GM23338 (cell line): ENCODE results near the gene B3GALT5. TPM values are rescaled to one million over a fixed set of nuclear protein-coding genes. Genes with fewer than 3 reads are reported as not detected.

Experiments used
- ATAC-seq: fragments of 200-7000 bp; cut with Tn5 transposase; 3 replicates; pipeline ENCODE4 v1.9.1; 2020
- DNase-seq: peaks from one replicate; pipeline ENCODE4 v3.0.0-alpha.2; 2015; ENCODE audit warnings: low spot score
- H2AFZ ChIP-seq: fragments of 200-600 bp; sonication (generic); 2 replicates; pipeline ENCODE4 v1.8.0; 2016; ENCODE audit warnings: antibody characterized with exemption, mild to moderate bottlenecking, moderate library complexity
- H3F3A ChIP-seq: fragments of 200-600 bp; sonication (generic); replicated peaks from 2 replicates; pipeline ENCODE4 v1.8.0; 2017; ENCODE audit warnings: antibody characterized with exemption, mixed run types, low read depth
- H3K27ac ChIP-seq: fragments of 200-600 bp; sonication (generic); 2 replicates; pipeline ENCODE4 v1.6.1; 2016; ENCODE audit warnings: low read depth
- H3K27me3 ChIP-seq: fragments of 200-600 bp; sonication (generic); 2 replicates; pipeline ENCODE4 v1.8.0; 2016; ENCODE audit warnings: mild to moderate bottlenecking, mixed run types, moderate library complexity; ENCODE audit not compliant: insufficient read depth
- H3K36me3 ChIP-seq: fragments of 200-600 bp; sonication (generic); 2 replicates; pipeline ENCODE4 v1.8.0; 2016; ENCODE audit warnings: mild to moderate bottlenecking; ENCODE audit not compliant: insufficient read depth
- H3K4me1 ChIP-seq: fragments of 200-600 bp; sonication (generic); 2 replicates; pipeline ENCODE4 v1.8.0; 2016; ENCODE audit warnings: mild to moderate bottlenecking, moderate library complexity; ENCODE audit not compliant: insufficient read depth
- H3K4me2 ChIP-seq: fragments of 200-600 bp; sonication (generic); 2 replicates; pipeline ENCODE4 v1.7.1; 2017; ENCODE audit warnings: mixed run types
- H3K4me3 ChIP-seq: fragments of 200-600 bp; sonication (generic); 2 replicates; pipeline ENCODE4 v1.6.1; 2016; ENCODE audit warnings: mixed run types
- H3K79me2 ChIP-seq: fragments of 200-600 bp; sonication (generic); replicated peaks from 2 replicates; pipeline ENCODE4 v1.8.0; 2017; ENCODE audit warnings: mild to moderate bottlenecking; ENCODE audit not compliant: insufficient read depth
- H3K9me2 ChIP-seq: fragments of 200-600 bp; sonication (generic); 2 replicates; pipeline ENCODE4 v1.8.0; 2017; ENCODE audit not compliant: insufficient read depth
- H4K20me1 ChIP-seq: fragments of 200-600 bp; sonication (generic); replicated peaks from 2 replicates; pipeline ENCODE4 v1.8.0; 2017; ENCODE audit warnings: mild to moderate bottlenecking; ENCODE audit not compliant: insufficient read depth
- H3K27ac Mint-ChIP-seq: 2 replicates; pipeline ENCODE4 v1.8.0; 2020; ENCODE audit warnings: inconsistent platforms, mild to moderate bottlenecking, moderate library complexity, mixed read lengths
- H3K27me3 Mint-ChIP-seq: 3 replicates; pipeline ENCODE4 v1.8.0; 2022; ENCODE audit warnings: low read depth, mild to moderate bottlenecking, moderate library complexity, mixed read lengths, inconsistent platforms; ENCODE audit not compliant: insufficient read depth, poor library complexity
- H3K36me3 Mint-ChIP-seq: 3 replicates; pipeline ENCODE4 v1.8.0; 2021; ENCODE audit warnings: low read depth, mild to moderate bottlenecking, inconsistent platforms, moderate library complexity, mixed read lengths
- H3K4me1 Mint-ChIP-seq: 3 replicates; pipeline ENCODE4 v1.8.0; 2020; ENCODE audit warnings: mild to moderate bottlenecking, inconsistent platforms, mixed read lengths
- H3K4me3 Mint-ChIP-seq: 3 replicates; pipeline ENCODE4 v1.8.0; 2021; ENCODE audit warnings: moderate library complexity, mild to moderate bottlenecking, inconsistent platforms, mixed read lengths
- H3K9me3 Mint-ChIP-seq: 3 replicates; pipeline ENCODE4 v1.8.0; 2020; ENCODE audit warnings: moderate library complexity, mild to moderate bottlenecking, inconsistent platforms, mixed read lengths
- CREB1 ChIP-seq: fragments of 250-450 bp; sonication (Bioruptor Pico); IDR thresholded peaks from 2 replicates; pipeline ENCODE4 v1.5.0; 2020; ENCODE audit warnings: low read depth, mild to moderate bottlenecking, moderate library complexity
- CTCF ChIP-seq, 2 experiments: fragments of 200-600 bp in 1 of 2; sonication (generic) in 1 of 2; conservative IDR thresholded peaks; 2 replicates each; pipeline versions ENCODE4 v1.5.1 to v1.6.1; 2016 to 2017; ENCODE audit warnings: antibody characterized with exemption in 2 of 2, low read depth in 2 of 2, mild to moderate bottlenecking in 2 of 2, moderate library complexity in 1 of 2
- ETS1 ChIP-seq: IDR thresholded peaks from 2 replicates; pipeline ENCODE4 v1.6.1; 2016; ENCODE audit warnings: antibody characterized with exemption
- EZH2 ChIP-seq: fragments of 200-600 bp; sonication (generic); IDR thresholded peaks from one replicate; pipeline ENCODE4 v1.8.0; 2017; ENCODE audit warnings: antibody characterized with exemption, mild to moderate bottlenecking, low read depth; ENCODE audit not compliant: unreplicated experiment
- EZH2phosphoT487 ChIP-seq: fragments of 200-600 bp; sonication (generic); IDR thresholded peaks from one replicate; pipeline ENCODE4 v1.8.1; 2018; ENCODE audit warnings: antibody characterized with exemption; ENCODE audit not compliant: unreplicated experiment
- NANOG ChIP-seq: IDR thresholded peaks from 2 replicates; pipeline ENCODE4 v1.6.1; 2016; ENCODE audit warnings: antibody characterized with exemption, borderline replicate concordance
- POLR2AphosphoS5 ChIP-seq: IDR thresholded peaks from 2 replicates; pipeline ENCODE4 v1.6.1; 2016; ENCODE audit warnings: antibody characterized with exemption, low read depth
- STAT1 ChIP-seq: IDR thresholded peaks from one replicate; pipeline ENCODE4 v1.6.1; 2016; ENCODE audit warnings: antibody characterized with exemption; ENCODE audit not compliant: unreplicated experiment
- ZNF114 ChIP-seq: fragments of 250-450 bp; sonication (Bioruptor Pico); IDR thresholded peaks from 2 replicates; pipeline ENCODE4 v1.5.0; 2020; ENCODE audit warnings: mild to moderate bottlenecking, moderate library complexity
- ZNF331 ChIP-seq: fragments of 250-450 bp; sonication (Bioruptor Pico); IDR thresholded peaks from 2 replicates; pipeline ENCODE4 v1.5.0; 2020; ENCODE audit warnings: low read depth, mild to moderate bottlenecking, moderate library complexity
- ZNF462 ChIP-seq: fragments of 250-450 bp; sonication (Bioruptor Pico); IDR thresholded peaks from 2 replicates; pipeline ENCODE4 v1.5.0; 2020; ENCODE audit warnings: mild to moderate bottlenecking, moderate library complexity
- polyA plus RNA-seq: library from polyadenylated mRNA; unstranded; fragments of >200 nt; fragmentation: Nextera tagmentation; extraction: Ambion mirVana; gene quantifications from 2 replicates; pipeline ENCODE4 v1.2.1, GENCODE V29; 2016
- total RNA-seq: library from RNA; depleted of rRNA; stranded (reverse); fragments of >200 nt; shearing (Covaris generic); gene quantifications from 2 replicates; pipeline ENCODE4 v1.2.3, GENCODE V29; 2014

Gene B3GALT5
- total and polyA plus RNA-seq, 2 experiments from 2014 or later = 6.2 to 37.5 TPM

GRCh38 chr21:39659070-39659815 is 46.5 kb downstream of the B3GALT5 start (continued):
- TF ChIP-seq CTCF (conservative IDR thresholded peaks at IDR 0.05; ENCODE audit: low read depth in 2 of 2) (no peak), POLR2AphosphoS5 (no peak), EZH2 (no peak), STAT1 (no peak), EZH2phosphoT487 (no peak)

- no peak overlapping the region for H3K4me3 Mint-ChIP-seq
- DNase-seq (no peak), ATAC-seq (no peak)
- H4K20me1 ChIP-seq = peaks cover 6% of the 10 kb centered on the region
- H3K9me3 Mint-ChIP-seq = no peaks in the 10 kb centered on the region; the same call in 2 of the 3 replicates
- no peak overlapping the region for H2AFZ ChIP-seq
- peaks cover 7% of the 10 kb centered on the region for H3K27me3 Mint-ChIP-seq
- H3K4me2 ChIP-seq = no peak overlapping the region
- H3K9me2 ChIP-seq = no peaks in the 10 kb centered on the region
- H3K36me3 Mint-ChIP-seq = peaks cover 79% of the 10 kb centered on the region
- peaks cover 13% of the 10 kb centered on the region; the same call in 1 of the 2 replicates for H3K36me3 ChIP-seq
- no peaks in the 10 kb centered on the region for H3K27me3 ChIP-seq
- peaks cover 20% of the 10 kb centered on the region for H3K4me1 Mint-ChIP-seq
- H3K4me3 ChIP-seq = no peak overlapping the region
- H3F3A ChIP-seq = 0 out of 2 replicates have a peak, but pooled peaks cover 4% of the 10 kb centered on the region
- H3K27ac ChIP-seq = peak overlapping the region; percentile 66; the same call in 1 of the 2 replicates
- H3K27ac Mint-ChIP-seq = no peak overlapping the region; the same call in 1 of the 2 replicates
- peaks cover 7% of the 10 kb centered on the region; the same call in 1 of the 2 replicates for H3K4me1 ChIP-seq
- H3K79me2 ChIP-seq = peaks cover 20% of the 10 kb centered on the region
- TF ChIP-seq ETS1 = no peak
- no peak for TF ChIP-seq ZNF331 (CRISPR knock-in tag)
- no peak for TF ChIP-seq ZNF462 (CRISPR knock-in tag)
- no peak for TF ChIP-seq CREB1
- TF ChIP-seq NANOG = no peak
- TF ChIP-seq CTCF (conservative IDR thresholded peaks at IDR 0.05; ENCODE audit: low read depth in 2 of 2) = no peak
- TF ChIP-seq EZH2 = no peak
- TF ChIP-seq ZNF114 (CRISPR knock-in tag) = no peak
- TF ChIP-seq EZH2phosphoT487 = no peak
Observed at GRCh38 chr21:39660191-39660980, 47.6 kb downstream of the B3GALT5 start.
